HG02678 (cell line): ENCODE results near the gene HSP90AB1.
A peak's percentile ranks its signal among the peaks of the same experiment; 100 is the strongest.

Experiments used
- ATAC-seq: cut with Tn5 transposase; IDR thresholded peaks from one replicate; pipeline ENCODE4 v1.9.1; 2021; ENCODE audit warnings: mild to moderate bottlenecking, moderate library complexity; ENCODE audit not compliant: unreplicated experiment

The HSP90AB1 gene

GRCh38 chr6:44234101-44235025 lies 12.5 kb upstream of the HSP90AB1 start:
- ATAC-seq = no peak

GRCh38 chr6:44235269-44235668 lies 11.6 kb upstream of the HSP90AB1 start:
- no peak for ATAC-seq

- no peak for ATAC-seq
Measured at GRCh38 chr6:44235891-44236516, 10.9 kb upstream of the HSP90AB1 start.

- ATAC-seq = peak; percentile 73
Measured at GRCh38 chr6:44237021-44237812, 9.7 kb upstream of the HSP90AB1 start.

- ATAC-seq = peak; percentile 82
Measured at GRCh38 chr6:44237813-44238433, 9.0 kb upstream of the HSP90AB1 start.

- ATAC-seq = no peak
Measured at GRCh38 chr6:44238687-44239350, 8.1 kb upstream of the HSP90AB1 start.

GRCh38 chr6:44243345-44243744 lies 3.6 kb upstream of the HSP90AB1 start:
- no peak for ATAC-seq

- ATAC-seq = no peak
Measured at GRCh38 chr6:44245391-44245911, 1.4 kb upstream of the HSP90AB1 start.

- ATAC-seq = peak; percentile 60
Measured at GRCh38 chr6:44245912-44246662, 814 bp upstream of the HSP90AB1 start.

GRCh38 chr6:44247338-44248302 lies 719 bp downstream of the HSP90AB1 start:
- peak; percentile 32 for ATAC-seq

- no peak for ATAC-seq
Measured at GRCh38 chr6:44248579-44248978, 1.7 kb downstream of the HSP90AB1 start.

GRCh38 chr6:44249082-44249748 lies 2.3 kb downstream of the HSP90AB1 start:
- no peak for ATAC-seq

GRCh38 chr6:44250067-44250717 lies 3.3 kb downstream of the HSP90AB1 start:
- no peak for ATAC-seq

- no peak for ATAC-seq
Measured at GRCh38 chr6:44250718-44251123, 3.8 kb downstream of the HSP90AB1 start.

- ATAC-seq = no peak
Measured at GRCh38 chr6:44251576-44252524, 4.9 kb downstream of the HSP90AB1 start.
